Measurements from ENCODE around the gene TTC7B. TPM values are rescaled to one million over a fixed set of nuclear protein-coding genes. Genes with fewer than 3 reads are reported as not detected.

Gene TTC7B
- total RNA-seq, 1 experiment from 2014 or later = 70.6 TPM

- H3K4me1 ChIP-seq (ENCODE audit: control insufficient read depth in 1 of 2, insufficient read depth in 2 of 2, low read length in 2 of 2) = no peaks in the 10 kb centered on the region
- H3K4me3 ChIP-seq (replicated peaks in 1 of 2; ENCODE audit: low read depth in 1 of 2, low read length in 2 of 2) = no peak overlapping the region
- H3K9ac ChIP-seq (ENCODE audit: low read length) = no peak overlapping the region
- POLR2A ChIA-PET = no interaction called here
- H2AFZ ChIP-seq (ENCODE audit: low read depth, low read length, poor library complexity, severe bottlenecking) = no peak overlapping the region
- H3K27me3 ChIP-seq (ENCODE audit: insufficient read depth, low read length) = no peaks in the 10 kb centered on the region
- no peak for TF ChIP-seq TCF7L2 (IDR thresholded peaks at IDR 0.05; ENCODE audit: borderline replicate concordance, extremely low read depth, insufficient read depth, insufficient read length)
- TF ChIP-seq ATF3 (IDR thresholded peaks at IDR 0.05) = no peak
- TF ChIP-seq ZNF274 (IDR thresholded peaks at IDR 0.05; ENCODE audit: low read depth, low read length) = no peak
- no peak for TF ChIP-seq SIN3A (IDR thresholded peaks at IDR 0.05; ENCODE audit: low read depth)
- TF ChIP-seq POLR2AphosphoS5 (IDR thresholded peaks at IDR 0.05; ENCODE audit: low read depth, low read length) = no peak
- no peak for TF ChIP-seq JUND (IDR thresholded peaks at IDR 0.05)
- no peak for TF ChIP-seq CEBPB (IDR thresholded peaks at IDR 0.05; ENCODE audit: low read depth)
- TF ChIP-seq EZH2phosphoT487 (IDR thresholded peaks at IDR 0.05; ENCODE audit: borderline replicate concordance) = no peak
- DNase-seq (ENCODE audit: low read depth, low spot score) (no peak), ATAC-seq (no peak)
- BruUV-seq (replicated peaks) = no TSS peak
- RAD21 ChIA-PET (ENCODE audit: low non-redundant PET in 1 of 2, low total read pairs in 2 of 2, uncharacterized antibody in 2 of 2, unreplicated experiment in 2 of 2) = no interaction called here
- H4K20me1 ChIP-seq (ENCODE audit: insufficient read depth) = no peaks in the 10 kb centered on the region
- intact Hi-C loops (cut with micrococcal nuclease) = no loop called here
- H3K9me3 ChIP-seq (ENCODE audit: control insufficient read depth in 1 of 2, insufficient read depth in 1 of 2, low read depth in 1 of 2, low read length in 2 of 2) = no peaks in the 10 kb centered on the region
- no peaks in the 10 kb centered on the region for H3K9me2 ChIP-seq (ENCODE audit: insufficient read depth)
- no peaks in the 10 kb centered on the region for H3K79me2 ChIP-seq (ENCODE audit: insufficient read depth, low read length)
- CTCF ChIA-PET = no interaction called here
- H3K27ac ChIP-seq (ENCODE audit: low read depth, low read length) = no peak overlapping the region
- H3K4me2 ChIP-seq (ENCODE audit: low read length) = no peak overlapping the region
- H3K36me3 ChIP-seq (ENCODE audit: control insufficient read depth in 1 of 2, insufficient read depth in 2 of 2, low read length in 2 of 2) = no peaks in the 10 kb centered on the region
Measured at GRCh38 chr14:90582166-90582565, 234.1 kb downstream of the TTC7B start.

- Histone ChIP-seq H3K9ac (ENCODE audit: low read length) (no peak overlapping the region), H3K9me3 (ENCODE audit: control insufficient read depth in 1 of 2, insufficient read depth in 1 of 2, low read depth in 1 of 2, low read length in 2 of 2) (no peaks in the 10 kb centered on the region), H3K9me2 (ENCODE audit: insufficient read depth) (no peaks in the 10 kb centered on the region), H3K79me2 (ENCODE audit: insufficient read depth, low read length) (no peaks in the 10 kb centered on the region), H3K4me1 (ENCODE audit: control insufficient read depth in 1 of 2, insufficient read depth in 2 of 2, low read length in 2 of 2) (no peaks in the 10 kb centered on the region), H3K4me2 (ENCODE audit: low read length) (no peak overlapping the region), H3K36me3 (ENCODE audit: control insufficient read depth in 1 of 2, insufficient read depth in 2 of 2, low read length in 2 of 2) (no peaks in the 10 kb centered on the region), H4K20me1 (ENCODE audit: insufficient read depth) (no peaks in the 10 kb centered on the region), H2AFZ (ENCODE audit: low read depth, low read length, poor library complexity, severe bottlenecking) (no peak overlapping the region), H3K4me3 (replicated peaks in 1 of 2; ENCODE audit: low read depth in 1 of 2, low read length in 2 of 2) (no peak overlapping the region), H3K27me3 (ENCODE audit: insufficient read depth, low read length) (no peaks in the 10 kb centered on the region), H3K27ac (ENCODE audit: low read depth, low read length) (no peak overlapping the region)
- intact Hi-C loops (cut with micrococcal nuclease) = no loop called here
- no peak for ATAC-seq
- no peak for DNase-seq (ENCODE audit: low read depth, low spot score)
- BruUV-seq (replicated peaks) = no TSS peak
- ChIA-PET RAD21 (ENCODE audit: low non-redundant PET in 1 of 2, low total read pairs in 2 of 2, uncharacterized antibody in 2 of 2, unreplicated experiment in 2 of 2) (no interaction called here), POLR2A (no interaction called here), CTCF (no interaction called here)
- TF ChIP-seq POLR2A (IDR thresholded peaks at IDR 0.05; ENCODE audit: borderline replicate concordance, extremely low read depth, insufficient read depth, insufficient read length) = no peak
- TF ChIP-seq SRF (IDR thresholded peaks at IDR 0.05; ENCODE audit: low read depth) = no peak
- TF ChIP-seq SIN3A (IDR thresholded peaks at IDR 0.05; ENCODE audit: low read depth) = no peak
- no peak for TF ChIP-seq FOSL1 (IDR thresholded peaks at IDR 0.05; ENCODE audit: low read depth)
- TF ChIP-seq CEBPB (IDR thresholded peaks at IDR 0.05; ENCODE audit: low read depth) = no peak
- TF ChIP-seq ATF3 (IDR thresholded peaks at IDR 0.05) = no peak
- TF ChIP-seq EZH2phosphoT487 (IDR thresholded peaks at IDR 0.05; ENCODE audit: borderline replicate concordance) = no peak
- no peak for TF ChIP-seq POLR2AphosphoS5 (IDR thresholded peaks at IDR 0.05; ENCODE audit: low read depth, low read length)
- no peak for TF ChIP-seq ELF1 (IDR thresholded peaks at IDR 0.05; ENCODE audit: borderline replicate concordance, low read depth)
- no peak for TF ChIP-seq JUND (IDR thresholded peaks at IDR 0.05)
- TF ChIP-seq ZNF274 (IDR thresholded peaks at IDR 0.05; ENCODE audit: low read depth, low read length) = no peak
- no peak for TF ChIP-seq MAX (IDR thresholded peaks at IDR 0.05)
- no peak for TF ChIP-seq SP1 (IDR thresholded peaks at IDR 0.05; ENCODE audit: low read depth)
- no peak for TF ChIP-seq CTCF (IDR thresholded peaks at IDR 0.05 in 2 of 3, conservative IDR thresholded peaks at IDR 0.05 in 1 of 3; ENCODE audit: borderline replicate concordance in 1 of 3, insufficient read depth in 1 of 3, low read depth in 2 of 3, low read length in 2 of 3)
- TF ChIP-seq ZFX (IDR thresholded peaks at IDR 0.05) = no peak
Measured at GRCh38 chr14:90581745-90582144, 234.5 kb downstream of the TTC7B start.
